GM13977 (cell line): ENCODE results near the gene LCNL1.

Source experiments
- DNase-seq: peaks from one replicate; pipeline ENCODE4 v3.0.0; 2012; ENCODE audit warnings: low spot score
- in situ Hi-C: fragments of 300-500 bp; cut with MboI; formaldehyde crosslinking; loops from one replicate; pipeline ENCODE4 v1.12.0; 2022; ENCODE audit warnings: low sequenced_read_pairs, low pct_unique_long_range_greater_than_20kb, mixed read lengths, inconsistent platforms; ENCODE audit not compliant: unreplicated experiment
- TF ChIP-seq, protein P1 (sequence below): IDR thresholded peaks from 2 replicates; pipeline ENCODE4 v1.5.1; 2012; ENCODE audit warnings: mild to moderate bottlenecking, control low read depth; ENCODE audit not compliant: insufficient read depth; ENCODE audit errors: extremely low read depth, missing control alignments

The LCNL1 gene

DNA sequence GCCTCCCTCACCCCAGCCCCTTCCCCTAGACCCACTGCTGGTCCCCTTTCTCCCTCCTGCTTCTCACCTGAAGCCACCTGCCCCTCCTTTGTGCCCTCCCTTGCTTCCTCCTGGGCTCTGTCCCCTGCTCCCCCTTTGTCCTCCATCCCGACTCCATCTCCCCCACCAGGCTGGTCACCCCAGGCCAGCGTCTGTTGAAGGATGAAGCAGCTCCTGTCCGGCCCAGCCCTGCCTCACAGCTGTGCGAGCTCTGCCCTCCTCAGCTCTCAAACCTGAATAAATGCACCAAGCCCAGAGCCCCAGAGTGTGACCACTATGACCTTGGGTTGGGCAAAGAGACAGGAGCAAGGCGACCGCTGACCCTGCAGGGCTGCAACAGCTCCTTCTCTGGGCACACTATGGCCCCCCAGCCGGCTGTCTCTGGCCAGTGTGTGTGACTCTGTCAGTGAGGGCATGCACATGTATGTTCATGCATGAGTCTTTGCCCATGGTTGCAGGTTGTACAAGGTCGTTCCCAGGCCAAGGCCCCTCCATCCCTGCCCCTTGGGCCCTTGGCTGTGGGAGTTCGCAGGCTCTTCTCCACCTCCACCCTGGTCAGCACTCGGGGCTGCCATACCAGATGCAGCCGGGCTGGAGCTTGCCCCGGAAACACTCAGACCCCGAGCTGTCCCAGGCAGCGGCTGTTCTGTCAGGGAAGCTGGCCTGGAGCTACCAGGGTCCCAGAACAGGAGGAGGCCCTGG lies 27.4 kb upstream of the LCNL1 start:
- TF ChIP-seq, protein P1, sequence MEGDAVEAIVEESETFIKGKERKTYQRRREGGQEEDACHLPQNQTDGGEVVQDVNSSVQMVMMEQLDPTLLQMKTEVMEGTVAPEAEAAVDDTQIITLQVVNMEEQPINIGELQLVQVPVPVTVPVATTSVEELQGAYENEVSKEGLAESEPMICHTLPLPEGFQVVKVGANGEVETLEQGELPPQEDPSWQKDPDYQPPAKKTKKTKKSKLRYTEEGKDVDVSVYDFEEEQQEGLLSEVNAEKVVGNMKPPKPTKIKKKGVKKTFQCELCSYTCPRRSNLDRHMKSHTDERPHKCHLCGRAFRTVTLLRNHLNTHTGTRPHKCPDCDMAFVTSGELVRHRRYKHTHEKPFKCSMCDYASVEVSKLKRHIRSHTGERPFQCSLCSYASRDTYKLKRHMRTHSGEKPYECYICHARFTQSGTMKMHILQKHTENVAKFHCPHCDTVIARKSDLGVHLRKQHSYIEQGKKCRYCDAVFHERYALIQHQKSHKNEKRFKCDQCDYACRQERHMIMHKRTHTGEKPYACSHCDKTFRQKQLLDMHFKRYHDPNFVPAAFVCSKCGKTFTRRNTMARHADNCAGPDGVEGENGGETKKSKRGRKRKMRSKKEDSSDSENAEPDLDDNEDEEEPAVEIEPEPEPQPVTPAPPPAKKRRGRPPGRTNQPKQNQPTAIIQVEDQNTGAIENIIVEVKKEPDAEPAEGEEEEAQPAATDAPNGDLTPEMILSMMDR, result no peak
- in situ Hi-C loops, result no loop called here
- no peak for DNase-seq

DNA sequence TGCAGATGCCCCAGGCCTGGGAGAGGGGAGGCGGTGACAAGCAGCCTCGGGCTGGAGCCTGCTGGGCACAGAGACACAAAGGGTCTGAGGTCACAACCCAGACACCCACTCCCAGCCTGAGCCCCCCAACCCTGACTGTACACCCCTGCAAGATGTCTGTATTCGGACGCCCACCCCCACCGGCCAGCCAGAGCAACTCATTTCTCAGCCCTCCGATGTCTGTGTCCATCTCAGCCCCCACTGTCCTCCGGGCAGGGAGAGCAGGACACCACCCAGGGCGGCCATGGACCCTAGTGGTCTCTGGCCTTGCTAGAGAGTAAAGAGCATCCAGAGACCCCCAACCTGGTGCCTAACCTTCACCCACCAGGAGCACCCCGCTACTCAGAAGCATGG lies 26.9 kb upstream of the LCNL1 start:
- no peak for DNase-seq
- in situ Hi-C loops, result no loop called here
- TF ChIP-seq, protein P1, result no peak

DNA sequence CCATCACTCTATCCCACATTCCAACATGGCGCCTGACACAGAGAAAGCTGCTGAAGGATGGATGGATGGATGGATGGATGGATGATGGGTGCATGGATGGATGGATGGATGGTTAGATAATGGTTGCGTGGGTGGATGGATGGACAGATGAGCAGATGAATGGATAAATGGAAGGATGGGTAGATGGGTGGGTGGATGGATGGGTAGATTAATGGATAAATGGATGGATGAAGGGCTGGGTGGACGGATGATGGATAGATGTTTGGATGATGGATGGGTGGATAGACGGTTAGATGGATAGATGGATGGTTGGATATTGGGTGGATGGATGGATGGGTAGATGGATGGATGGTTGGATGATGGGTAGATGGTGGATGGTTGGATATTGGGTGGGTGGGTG lies 26.2 kb upstream of the LCNL1 start:
- DNase-seq, result no peak
- TF ChIP-seq, protein P1, result no peak
- in situ Hi-C loops, result no loop called here

DNA sequence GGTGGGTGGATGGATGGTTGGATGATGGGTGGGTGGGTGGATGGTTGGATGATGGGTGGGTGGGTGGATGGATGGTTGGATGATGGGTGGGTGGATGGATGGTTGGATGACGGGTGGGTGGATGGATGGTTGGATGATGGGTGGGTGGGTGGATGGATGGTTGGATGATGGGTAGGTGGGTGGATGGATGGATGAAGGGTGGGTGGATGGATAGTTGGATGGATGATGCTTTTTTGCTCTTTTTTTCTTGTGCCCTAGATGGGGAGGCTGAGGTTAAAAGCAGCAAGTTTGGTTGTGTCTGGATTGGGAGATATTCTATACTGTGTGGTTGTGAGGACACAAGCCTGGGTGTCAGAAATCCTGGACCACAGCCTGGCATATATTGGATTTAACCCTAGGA lies 25.3 kb upstream of the LCNL1 start:
- in situ Hi-C loops, result no loop called here
- TF ChIP-seq, protein P1, result no peak
- DNase-seq, result no peak

DNA sequence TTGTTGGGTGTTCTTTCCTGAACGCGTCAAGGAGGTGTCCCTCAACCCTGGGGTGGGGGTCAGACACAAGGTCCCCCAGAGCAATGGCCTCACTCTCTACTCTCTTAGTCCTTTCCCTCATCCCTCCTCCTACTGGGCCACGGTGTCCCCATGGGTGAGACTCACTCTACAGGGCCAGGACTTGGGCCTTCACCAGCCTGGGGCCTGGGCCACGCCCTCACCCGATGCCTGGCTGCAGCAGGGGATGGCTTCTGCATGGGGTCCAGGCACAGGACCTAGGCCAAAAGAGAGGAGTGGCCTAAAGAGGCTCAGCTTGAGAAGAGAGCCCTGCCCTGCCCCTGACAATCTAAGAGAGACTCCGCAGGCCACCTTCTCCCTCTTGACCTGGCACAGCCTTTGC lies 24.9 kb upstream of the LCNL1 start:
- in situ Hi-C loops, result no loop called here
- TF ChIP-seq, protein P1, result no peak
- no peak for DNase-seq

DNA sequence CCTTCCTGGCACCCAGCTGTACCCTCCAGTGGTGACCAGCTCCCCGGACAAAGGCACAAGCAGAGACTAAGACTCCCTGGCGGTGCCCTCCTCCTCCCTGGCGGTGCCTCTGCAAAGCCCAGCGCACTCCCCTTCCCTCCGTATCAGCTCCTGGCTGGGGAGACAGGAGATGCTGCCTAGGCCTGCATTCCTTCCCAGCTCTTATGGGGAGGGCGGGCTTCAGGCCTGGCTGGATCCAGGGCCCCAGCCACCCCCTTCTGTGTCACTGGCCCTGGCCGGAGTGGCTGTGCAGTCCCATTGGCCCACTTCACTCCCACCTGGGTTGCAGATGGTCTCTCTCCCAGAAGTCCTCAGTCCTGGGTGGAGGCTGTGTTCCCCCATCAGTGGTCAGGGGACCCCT lies 24.3 kb upstream of the LCNL1 start:
- TF ChIP-seq, protein P1, result no peak
- in situ Hi-C loops, result no loop called here
- no peak for DNase-seq
